NCI-H2196 (cell line): ENCODE data around the gene KLHL7.
"Not testable (repeated sequence)": the region's sequence is repeated elsewhere in the genome, so short reads cannot be mapped to it uniquely, and the experiment has no call there.

Source experiments
- DNase-seq: peaks from one replicate; lab custom pipeline; 2025; ENCODE audit not compliant: unreplicated experiment; lab: John Stamatoyannopoulos, UW

Gene KLHL7

DNA sequence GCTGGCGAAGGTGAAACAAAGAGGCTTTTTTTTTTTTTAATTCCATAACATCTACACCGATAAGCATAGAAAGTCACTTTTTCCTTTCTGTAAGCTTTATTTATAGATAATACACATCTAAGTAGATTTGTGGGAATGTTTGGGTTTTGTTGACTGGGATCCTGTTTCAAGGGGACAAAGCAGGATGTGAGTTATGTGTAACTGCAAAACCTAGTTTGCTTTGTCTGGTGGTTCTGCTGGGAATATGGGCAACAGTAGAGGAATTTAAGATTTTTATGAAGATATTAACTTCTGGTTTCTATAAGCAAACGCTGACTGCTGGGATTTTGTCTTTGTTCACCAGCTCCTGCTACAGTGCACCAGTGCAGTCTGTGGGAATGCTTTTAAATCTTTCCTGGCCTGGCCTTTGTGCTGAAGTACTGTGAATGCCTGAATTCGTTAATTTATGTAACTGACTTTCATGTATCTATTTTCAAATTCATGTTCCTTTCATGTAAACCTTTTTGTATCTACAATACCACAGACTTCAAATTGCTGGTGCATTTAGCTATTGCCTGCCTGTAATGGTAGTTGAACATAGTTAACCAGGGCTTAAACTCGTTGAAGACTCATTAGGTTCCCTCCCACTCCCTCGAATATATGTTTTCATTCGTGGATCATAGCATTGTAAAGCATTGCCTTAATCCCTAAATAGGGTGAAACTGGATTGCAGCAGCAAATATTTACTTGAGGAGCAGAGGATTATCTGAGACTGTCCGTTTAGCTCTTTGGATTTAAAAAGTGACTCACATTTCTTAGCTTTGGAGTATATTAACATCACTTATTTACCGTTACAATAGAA, 1.5 kb downstream of the KLHL7 start:
- no peak for DNase-seq

GRCh38 chr7:23107781-23108180, 2.2 kb downstream of the KLHL7 start:
- DNase-seq: no peak

DNA sequence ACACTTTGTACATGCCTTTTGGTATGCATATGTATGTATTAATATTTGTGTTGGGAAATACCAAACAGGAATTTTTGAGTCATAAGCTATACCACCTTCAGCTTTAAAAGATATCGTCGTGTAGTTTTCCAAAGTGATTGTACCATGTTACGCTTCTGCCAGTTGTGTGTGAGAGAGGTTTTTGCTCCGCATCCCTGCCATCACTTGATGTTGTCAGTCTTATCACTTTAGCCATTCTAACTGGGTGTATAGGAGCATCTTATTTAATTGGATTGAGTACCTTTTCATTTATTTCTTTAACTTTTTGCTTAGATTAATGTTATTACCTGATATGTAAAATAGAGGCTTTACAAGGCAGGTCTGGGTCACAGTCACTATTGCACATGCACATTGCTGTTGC, 3.4 kb downstream of the KLHL7 start:
- no peak for DNase-seq

- DNase-seq: no peak
Measured at GRCh38 chr7:23109470-23109869, 3.9 kb downstream of the KLHL7 start.

DNA sequence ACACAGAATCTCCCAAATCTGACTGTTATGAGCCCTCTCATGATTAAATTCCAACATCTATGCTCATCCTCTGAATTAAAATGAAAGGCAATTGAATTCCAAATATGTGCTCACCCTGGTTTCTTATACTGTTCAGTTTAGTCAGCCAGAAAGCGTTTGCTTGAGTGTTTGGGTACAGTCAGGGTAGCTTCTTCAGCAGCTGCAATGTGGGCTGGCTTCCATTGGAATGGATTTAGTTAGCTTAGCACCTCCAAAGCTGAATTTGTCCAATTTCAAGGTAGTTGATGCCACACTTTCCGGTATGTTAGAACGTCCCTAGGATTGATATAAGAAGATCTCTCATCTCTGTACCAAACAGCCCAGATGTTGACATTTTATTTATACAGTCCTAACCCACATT, 9.3 kb downstream of the KLHL7 start:
- no peak for DNase-seq

GRCh38 chr7:23115991-23116390, 10.4 kb downstream of the KLHL7 start:
- DNase-seq: no peak

DNA sequence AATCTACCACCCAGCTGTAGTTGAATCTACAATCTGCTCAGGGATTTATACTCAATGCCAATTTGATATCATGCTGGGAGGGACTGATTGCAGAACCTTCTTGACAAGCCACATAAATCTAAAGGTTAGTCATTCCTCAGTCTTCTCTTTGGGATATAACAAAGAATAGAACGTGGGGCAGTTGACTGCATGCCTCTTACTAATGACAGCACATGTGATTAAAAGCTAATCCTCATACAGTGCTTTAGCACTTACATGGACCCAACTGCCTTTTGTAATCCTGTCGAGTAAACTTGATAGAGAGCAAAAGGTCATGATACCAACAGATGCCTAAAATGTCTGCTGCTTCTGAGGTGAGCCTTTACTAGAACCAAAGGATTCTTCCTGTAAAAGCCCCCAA, 12.3 kb downstream of the KLHL7 start:
- no peak for DNase-seq

- no peak for DNase-seq
Measured at GRCh38 chr7:23120106-23120505, 14.5 kb downstream of the KLHL7 start.

DNA sequence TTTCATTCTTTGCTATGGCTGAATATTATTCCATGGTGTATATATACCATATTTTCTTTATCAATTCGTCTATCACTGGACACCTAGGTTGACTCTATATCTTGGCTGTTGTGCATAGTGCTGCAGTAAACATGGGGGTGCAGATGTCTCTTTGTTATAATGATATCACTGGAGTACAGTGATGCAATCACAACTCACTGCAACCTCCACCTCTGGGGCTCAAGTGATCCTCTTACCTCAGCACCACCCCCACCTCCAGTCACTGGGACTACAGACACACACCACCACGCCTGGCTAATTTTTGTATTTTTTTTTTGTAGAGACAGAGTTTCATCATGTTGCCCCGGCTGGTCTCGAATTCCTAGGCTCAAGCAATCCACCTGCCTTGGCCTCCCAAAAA, 15.6 kb downstream of the KLHL7 start:
- no peak for DNase-seq

- DNase-seq: no peak
Measured at GRCh38 chr7:23123007-23123406, 17.4 kb downstream of the KLHL7 start.

- no peak for DNase-seq
Measured at GRCh38 chr7:23123465-23123864, 17.9 kb downstream of the KLHL7 start.

DNA sequence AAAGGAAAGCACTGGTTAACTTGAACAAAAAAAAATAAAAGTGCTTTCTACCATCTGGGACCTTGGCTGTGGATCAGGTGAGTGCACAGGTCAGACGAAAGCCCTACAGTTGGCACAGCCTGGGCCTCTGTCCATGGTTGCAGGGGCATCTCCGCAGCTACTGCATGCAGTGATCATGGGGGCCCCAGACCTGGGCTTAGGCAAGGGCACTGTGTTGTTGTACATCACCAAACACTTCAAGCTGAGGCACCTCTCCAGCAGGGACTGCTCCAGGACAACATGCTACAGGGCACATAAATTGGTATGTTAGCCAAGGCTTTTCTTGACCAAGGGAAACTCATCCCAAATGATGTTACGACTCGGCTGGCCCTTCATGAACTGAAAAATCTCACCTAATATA, 23.5 kb downstream of the KLHL7 start:
- no peak for DNase-seq

DNA sequence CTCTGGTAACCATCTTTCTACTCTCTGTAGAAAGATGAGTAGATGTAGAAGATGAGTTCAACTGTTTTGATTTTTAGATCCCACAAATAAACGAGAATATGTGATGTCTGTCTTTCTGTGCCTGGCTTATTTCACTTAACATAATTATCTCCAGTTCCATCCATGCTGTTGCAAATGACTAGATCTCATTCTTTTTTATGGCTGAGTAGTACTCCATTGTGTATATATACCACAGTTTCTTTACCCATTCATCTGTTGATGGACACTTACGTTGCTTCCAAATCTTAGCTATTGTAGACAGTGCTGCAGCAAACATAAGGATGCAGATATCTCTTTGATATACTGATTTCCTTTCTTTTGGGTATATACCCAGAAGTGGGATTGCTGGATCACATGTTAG, 26.2 kb downstream of the KLHL7 start:
- DNase-seq: not testable (repeated sequence)

GRCh38 chr7:23133797-23134196, 28.2 kb downstream of the KLHL7 start:
- no peak for DNase-seq

DNA sequence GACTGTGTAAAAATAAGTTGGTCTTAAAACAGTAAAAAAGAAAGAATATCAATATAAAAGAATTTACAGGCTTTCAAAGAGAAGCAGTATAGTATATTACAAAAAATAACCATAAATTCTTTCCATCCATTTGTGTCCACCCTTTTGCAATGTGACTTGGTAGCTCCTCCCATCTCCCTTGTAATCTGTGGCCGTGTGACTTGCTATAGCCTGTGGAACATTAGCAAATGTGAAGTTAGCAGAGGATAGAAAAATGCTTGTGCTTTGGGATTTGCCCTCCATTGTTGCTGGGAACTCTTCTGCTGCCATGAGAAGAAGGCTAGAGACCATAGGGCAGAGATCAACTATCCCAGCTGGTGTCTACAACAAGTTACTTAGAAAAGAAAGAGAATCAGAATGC, 30.2 kb downstream of the KLHL7 start:
- no peak for DNase-seq

GRCh38 chr7:23136216-23136615, 30.6 kb downstream of the KLHL7 start:
- DNase-seq: no peak

- no peak for DNase-seq
Measured at GRCh38 chr7:23157679-23158078, 52.1 kb downstream of the KLHL7 start.

GRCh38 chr7:23158546-23158945, 53.0 kb downstream of the KLHL7 start:
- DNase-seq: no peak

DNA sequence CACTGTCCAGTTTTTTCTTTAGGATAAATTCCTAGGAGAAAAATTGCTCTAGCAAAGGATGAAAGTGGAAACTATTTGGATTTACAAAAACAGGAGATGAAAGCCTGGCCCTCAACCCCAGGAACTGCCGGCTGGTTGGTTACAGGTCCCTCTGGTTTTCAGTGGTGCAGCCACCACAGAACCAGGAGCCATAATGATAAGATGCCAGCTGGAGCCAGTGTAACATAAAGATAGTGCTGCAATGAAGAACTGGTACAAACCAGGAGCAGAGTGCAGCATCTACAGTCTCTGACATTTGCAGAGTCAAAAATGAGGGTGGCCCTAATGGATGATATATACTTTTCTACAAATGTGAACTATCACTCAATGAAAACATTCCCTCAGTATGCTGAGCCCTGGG, 55.9 kb downstream of the KLHL7 start:
- DNase-seq: no peak

DNA sequence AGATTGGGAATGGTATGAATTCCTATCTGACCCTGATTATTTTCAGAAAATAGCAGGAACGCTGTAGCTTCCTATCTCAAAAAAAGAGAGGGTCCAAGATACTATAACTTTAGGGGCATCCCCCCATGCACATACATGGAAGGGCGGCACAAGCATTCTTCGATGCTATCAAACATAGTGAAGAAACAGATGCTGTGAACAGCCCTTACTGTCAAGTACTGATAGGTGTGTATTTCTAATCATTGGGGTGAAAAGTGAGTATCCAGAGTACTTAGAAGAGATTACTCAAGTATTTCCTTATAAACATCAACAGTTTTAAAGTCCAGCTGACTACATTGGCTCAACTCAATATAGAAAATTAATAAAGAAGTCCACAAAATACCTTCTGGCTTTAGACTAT, 59.3 kb downstream of the KLHL7 start:
- DNase-seq: no peak

DNA sequence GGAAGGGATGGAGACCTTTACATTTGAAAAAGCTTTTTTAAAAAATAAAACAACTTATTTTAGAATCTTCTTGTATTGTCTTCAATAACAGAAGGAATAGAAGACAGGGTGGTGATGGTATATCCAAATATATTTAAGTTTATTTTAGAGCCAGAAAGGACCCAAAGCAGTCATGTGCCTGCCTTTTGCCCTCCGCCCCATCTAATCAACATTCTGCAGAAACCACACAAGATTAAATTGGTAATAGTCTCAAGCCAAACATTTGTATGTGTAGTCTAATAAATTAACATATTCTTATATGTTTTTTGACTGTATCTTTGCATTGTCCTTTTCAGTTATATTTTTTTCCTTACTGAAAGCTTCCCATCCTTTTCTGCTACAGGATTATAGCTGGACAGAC, 59.7 kb downstream of the KLHL7 start:
- DNase-seq: no peak

DNA sequence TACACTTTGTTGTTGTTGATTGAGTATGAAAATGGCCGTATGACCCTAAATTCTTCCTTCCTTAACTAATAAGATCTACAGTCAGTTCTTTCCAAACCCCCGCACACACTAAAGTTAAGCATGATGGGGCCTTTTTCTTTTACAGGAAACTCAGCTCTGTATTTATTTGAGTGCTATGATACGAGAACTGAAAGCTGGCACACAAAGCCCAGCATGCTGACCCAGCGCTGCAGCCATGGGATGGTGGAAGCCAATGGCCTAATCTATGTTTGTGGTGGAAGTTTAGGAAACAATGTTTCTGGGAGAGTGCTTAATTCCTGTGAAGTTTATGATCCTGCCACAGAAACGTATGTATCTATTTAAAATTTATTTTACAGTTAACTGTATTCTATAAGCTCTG, 62.1 kb downstream of the KLHL7 start:
- DNase-seq: no peak
